Testis (tissue), 2 donors: Measurements from ENCODE around the gene NAP1L4.

Source experiments
- CTCF ChIP-seq, 3 experiments: fragments of 450-650 bp in 2 of 3; fragments of 200-600 bp in 1 of 3; sonication (generic) in 1 of 3; IDR thresholded peaks; one replicate each; pipeline ENCODE4 v1.5.1; 2016 to 2019; ENCODE audit warnings: antibody characterized with exemption in 3 of 3, mild to moderate bottlenecking in 2 of 3, moderate library complexity in 1 of 3
- POLR2A ChIP-seq: fragments of 450-650 bp; IDR thresholded peaks from one replicate; pipeline ENCODE4 v1.6.1; 2017; ENCODE audit warnings: antibody characterized with exemption, mild to moderate bottlenecking, moderate library complexity

GRCh38 chr11:3030289-3031070 lies 38.4 kb upstream of the NAP1L4 start:
- TF ChIP-seq POLR2A (no peak), CTCF (IDR thresholded peaks at IDR 0.05) (no peak)
